HEK293 (cell line): Measurements from ENCODE around the gene HTRA1.

ENCODE experiments used
- CTCF ChIA-PET: fragments of 350-600 bp; formaldehyde crosslinking; extraction: SDS; loops from one replicate; lab custom pipeline; 2021; ENCODE audit warnings: antibody characterized with exemption; lab: Yijun Ruan, JAX
- POLR2A ChIA-PET: fragments of 300-600 bp; formaldehyde crosslinking; extraction: SDS; loops from one replicate; lab custom pipeline; 2020; ENCODE audit warnings: antibody characterized with exemption, inconsistent platforms; lab: Yijun Ruan, JAX
- H3K27ac ChIP-seq: fragments of 200-500 bp; sonication (Bioruptor generic); 2 replicates; pipeline ENCODE4 v1.5.1; 2014; ENCODE audit warnings: low read depth, low read length, control low read depth, inconsistent platforms; ENCODE audit errors: extremely low read depth
- H3K36me3 ChIP-seq, 2 experiments: fragments of 200-500 bp in 1 of 2; sonication (Bioruptor generic) in 1 of 2; 1 replicate in 1 of 2; 2 replicates in 1 of 2; pipeline ENCODE4 v1.5.1; 2014 to 2017; ENCODE audit warnings: inconsistent platforms in 2 of 2, low read length in 2 of 2; ENCODE audit not compliant: control insufficient read depth in 2 of 2, insufficient read depth in 1 of 2
- H3K4me1 ChIP-seq: fragments of 200-500 bp; sonication (Bioruptor generic); 2 replicates; pipeline ENCODE4 v1.5.1; 2014; ENCODE audit warnings: mild to moderate bottlenecking, low read length, inconsistent platforms; ENCODE audit not compliant: control insufficient read depth, insufficient read depth
- H3K4me3 ChIP-seq: 2 replicates; pipeline ENCODE4 v1.5.1; 2011; ENCODE audit warnings: low read depth, mild to moderate bottlenecking, control low read depth, low read length, moderate library complexity
- H3K9me3 ChIP-seq: fragments of 200-500 bp; sonication (Bioruptor generic); 2 replicates; pipeline ENCODE4 v1.5.1; 2014; ENCODE audit warnings: low read depth, low read length, inconsistent platforms; ENCODE audit not compliant: control insufficient read depth, insufficient read depth
- MEIS1 ChIP-seq: sonication (generic); formaldehyde crosslinking; IDR thresholded peaks from 2 replicates; pipeline ENCODE4 v1.8.1; 2022; ENCODE audit warnings: missing genetic modification reagents, mild to moderate bottlenecking, borderline replicate concordance
- PRDM10 ChIP-seq: fragments of 450-650 bp; formaldehyde crosslinking; IDR thresholded peaks from 2 replicates; pipeline ENCODE4 v1.5.1; 2016; ENCODE audit warnings: missing biosample characterization, missing genetic modification characterization
- PRDM2 ChIP-seq: fragments of 450-650 bp; formaldehyde crosslinking; IDR thresholded peaks from 2 replicates; pipeline ENCODE4 v1.5.1; 2016; ENCODE audit warnings: missing biosample characterization, missing genetic modification characterization, borderline replicate concordance
- WT1 ChIP-seq: fragments of 450-650 bp; formaldehyde crosslinking; IDR thresholded peaks from 2 replicates; pipeline ENCODE4 v1.5.1; 2016; ENCODE audit warnings: missing biosample characterization, missing genetic modification characterization
- ZBTB17 ChIP-seq: fragments of 450-650 bp; formaldehyde crosslinking; IDR thresholded peaks from 2 replicates; pipeline ENCODE4 v1.5.1; 2016; ENCODE audit warnings: missing biosample characterization, missing genetic modification characterization
- ZBTB7A ChIP-seq: fragments of 450-650 bp; formaldehyde crosslinking; IDR thresholded peaks from 2 replicates; pipeline ENCODE4 v1.5.1; 2016; ENCODE audit warnings: low read depth, missing biosample characterization, missing genetic modification characterization
- ZEB2 ChIP-seq: fragments of 450-650 bp; formaldehyde crosslinking; IDR thresholded peaks from 2 replicates; pipeline ENCODE4 v1.5.1; 2016; ENCODE audit warnings: missing biosample characterization, missing genetic modification characterization
- ZNF155 ChIP-seq: fragments of 450-650 bp; formaldehyde crosslinking; IDR thresholded peaks from 2 replicates; pipeline ENCODE4 v1.5.1; 2016; ENCODE audit warnings: missing biosample characterization, missing genetic modification characterization
- ZNF223 ChIP-seq: fragments of 450-650 bp; formaldehyde crosslinking; IDR thresholded peaks from 2 replicates; pipeline ENCODE4 v1.5.1; 2016; ENCODE audit warnings: missing biosample characterization, missing genetic modification characterization
- ZNF324 ChIP-seq: fragments of 450-650 bp; formaldehyde crosslinking; IDR thresholded peaks from 2 replicates; pipeline ENCODE4 v1.5.1; 2016; ENCODE audit warnings: missing biosample characterization, missing genetic modification characterization
- ZNF433 ChIP-seq: fragments of 450-650 bp; formaldehyde crosslinking; IDR thresholded peaks from 2 replicates; pipeline ENCODE4 v1.5.1; 2016; ENCODE audit warnings: missing biosample characterization, missing genetic modification characterization, low read depth
- ZNF544 ChIP-seq: fragments of 450-650 bp; formaldehyde crosslinking; IDR thresholded peaks from 2 replicates; pipeline ENCODE4 v1.5.0; 2017; ENCODE audit warnings: missing biosample characterization, missing genetic modification characterization
- ZNF585B ChIP-seq: fragments of 450-650 bp; formaldehyde crosslinking; IDR thresholded peaks from 2 replicates; pipeline ENCODE4 v1.5.1; 2016; ENCODE audit warnings: missing biosample characterization, missing genetic modification characterization
- ZNF645 ChIP-seq: fragments of 450-650 bp; formaldehyde crosslinking; IDR thresholded peaks from 2 replicates; pipeline ENCODE4; 2016; ENCODE audit warnings: missing biosample characterization, missing genetic modification characterization
- ZNF76 ChIP-seq: fragments of 450-650 bp; formaldehyde crosslinking; IDR thresholded peaks from 2 replicates; pipeline ENCODE4; 2016; ENCODE audit warnings: low read depth, missing biosample characterization, missing genetic modification characterization, borderline replicate concordance
- ZNF768 ChIP-seq: fragments of 450-650 bp; formaldehyde crosslinking; IDR thresholded peaks from 2 replicates; pipeline ENCODE4 v1.5.1; 2018; ENCODE audit warnings: missing biosample characterization, mild to moderate bottlenecking, missing genetic modification characterization
- ZSCAN4 ChIP-seq: fragments of 450-650 bp; formaldehyde crosslinking; IDR thresholded peaks from 2 replicates; pipeline ENCODE4 v1.5.1; 2017; ENCODE audit warnings: missing biosample characterization, missing genetic modification characterization

Gene HTRA1

GRCh38 chr10:122474131-122474818, 12.9 kb downstream of the HTRA1 start:
- POLR2A ChIA-PET: no interaction called here
- Histone ChIP-seq H3K4me1 (0 out of 2 replicates have a peak, but pooled peaks cover 3% of the 10 kb centered on the region), H3K9me3 (no peaks in the 10 kb centered on the region), H3K4me3 (no peak overlapping the region), H3K36me3 (no peaks in the 10 kb centered on the region), H3K27ac (no peak overlapping the region)
- CTCF ChIA-PET: interaction anchor here (1.6 kb wide), 1 partner anchor 91 kb away, joined by 5 read pairs; no protein-coding TSS in a partner anchor
- TF ChIP-seq MEIS1 (CRISPR knock-in tag) (no peak), ZEB2 (tag by site-specific recombination) (no peak), ZNF768 (tag by site-specific recombination) (no peak), ZNF585B (tag by site-specific recombination) (no peak), ZBTB7A (no peak), ZNF223 (tag by site-specific recombination) (no peak), ZNF433 (no peak), ZNF544 (tag by site-specific recombination) (no peak)

- no peak overlapping the region for H3K4me3 ChIP-seq
- TF ChIP-seq ZBTB7A (no peak), ZBTB17 (no peak), ZNF645 (tag by site-specific recombination) (no peak), PRDM10 (tag by site-specific recombination) (no peak), PRDM2 (tag by site-specific recombination) (no peak), ZNF155 (tag by site-specific recombination) (no peak), ZNF324 (tag by site-specific recombination) (no peak), WT1 (tag by site-specific recombination) (no peak), ZNF76 (no peak), ZNF433 (no peak), MEIS1 (CRISPR knock-in tag) (no peak), ZSCAN4 (tag by site-specific recombination) (no peak)
- TF ChIP-seq, all 188 proteins: peak for 0
- no peaks in the 10 kb centered on the region for H3K36me3 ChIP-seq
- 0 out of 2 replicates have a peak, but pooled peaks cover 3% of the 10 kb centered on the region for H3K4me1 ChIP-seq
- H3K9me3 ChIP-seq: no peaks in the 10 kb centered on the region
- POLR2A ChIA-PET: no interaction called here
- CTCF ChIA-PET: interaction anchor here (1.6 kb wide), 1 partner anchor 90 kb away, joined by 5 read pairs; no protein-coding TSS in a partner anchor
- no peak overlapping the region for H3K27ac ChIP-seq
Observed at GRCh38 chr10:122475100-122475499, 13.7 kb downstream of the HTRA1 start.
